ENCODE results near the gene DGLUCY. TPM values are rescaled to one million over a fixed set of nuclear protein-coding genes. Genes with fewer than 3 reads are reported as not detected.
A peak's percentile ranks its signal among the peaks of the same experiment; 100 is the strongest.
"Not testable (repeated sequence)": the region's sequence is repeated elsewhere in the genome, so short reads cannot be mapped to it uniquely, and the experiment has no call there.

The DGLUCY gene
- polyA plus RNA-seq, 3 donors from 2014 or later = 31.8 to 71.6 (median 50.5) TPM

- peak overlapping the region in 2 of 6 donors; percentile 36 to 71 for H3K27ac Mint-ChIP-seq
- H3K27me3 Mint-ChIP-seq (ENCODE audit: low read depth in 3 of 3) = peaks cover 5 to 8% (median 7%) of the 10 kb centered on the region in 3 donors
- peaks cover 47 to 54% of the 10 kb centered on the region in 2 donors for H3K4me1 Mint-ChIP-seq
- H3K9me3 Mint-ChIP-seq = no peaks in the 10 kb centered on the region
- H3K4me3 Mint-ChIP-seq = no peak overlapping the region
- no peak for DNase-seq
- H3K36me3 Mint-ChIP-seq = peaks cover 18 to 45% (median 42%) of the 10 kb centered on the region in 3 donors
Observed at GRCh38 chr14:91220581-91221000, 106.7 kb downstream of the DGLUCY start.

GRCh38 chr14:91221270-91221669 lies 107.4 kb downstream of the DGLUCY start:
- Mint-ChIP-seq H3K27me3 (ENCODE audit: low read depth in 3 of 3) (peaks cover 5 to 7% (median 5%) of the 10 kb centered on the region in 3 donors), H3K4me3 (peak overlapping the region in 3 of 5 donors; percentile 6 to 40 (median 22)), H3K9me3 (no peaks in the 10 kb centered on the region), H3K36me3 (peaks cover 12 to 40% (median 39%) of the 10 kb centered on the region in 3 donors), H3K27ac (peak overlapping the region; percentile 27 to 70 (median 60)), H3K4me1 (peaks cover 53 to 61% of the 10 kb centered on the region in 2 donors)
- DNase-seq = no peak

GRCh38 chr14:91223028-91223783 lies 109.3 kb downstream of the DGLUCY start:
- peak overlapping the region; percentile 52 to 89 (median 80) for H3K27ac Mint-ChIP-seq
- H3K27me3 Mint-ChIP-seq (ENCODE audit: low read depth in 3 of 3) = peaks cover 12 to 14% (median 13%) of the 10 kb centered on the region in 3 donors
- H3K9me3 Mint-ChIP-seq = no peaks in the 10 kb centered on the region
- peak overlapping the region; percentile 15 to 44 (median 27) for H3K4me3 Mint-ChIP-seq
- peaks cover 73 to 80% of the 10 kb centered on the region in 2 donors for H3K4me1 Mint-ChIP-seq
- DNase-seq = no peak
- peaks cover 12 to 27% (median 23%) of the 10 kb centered on the region in 3 donors for H3K36me3 Mint-ChIP-seq

GRCh38 chr14:91225025-91225424 lies 111.2 kb downstream of the DGLUCY start:
- Mint-ChIP-seq H3K9me3 (no peaks in the 10 kb centered on the region), H3K27ac (peak overlapping the region; percentile 96 to 100 (median 99)), H3K4me1 (peaks cover 91 to 94% of the 10 kb centered on the region in 2 donors), H3K4me3 (peak overlapping the region in 4 of 5 donors; percentile 81 to 95 (median 87)), H3K36me3 (peaks cover 12 to 20% (median 18%) of the 10 kb centered on the region in 3 donors), H3K27me3 (ENCODE audit: low read depth in 3 of 3) (peaks cover 20 to 24% (median 23%) of the 10 kb centered on the region in 3 donors)
- DNase-seq = no peak

- DNase-seq, H3K9me3 Mint-ChIP-seq: not testable (repeated sequence)
- Mint-ChIP-seq H3K27me3 (ENCODE audit: low read depth in 3 of 3) (peaks cover 19 to 25% (median 25%) of the 10 kb centered on the region in 3 donors), H3K27ac (peak overlapping the region; percentile 96 to 100 (median 99)), H3K4me3 (peak overlapping the region; percentile 81 to 95 (median 83)), H3K4me1 (peaks cover 99% of the 10 kb centered on the region in 2 donors), H3K36me3 (peaks cover 8 to 19% (median 19%) of the 10 kb centered on the region in 3 donors)
Observed at GRCh38 chr14:91226360-91226759, 112.5 kb downstream of the DGLUCY start.

GRCh38 chr14:91227183-91227628 lies 113.3 kb downstream of the DGLUCY start:
- H3K27me3 Mint-ChIP-seq (ENCODE audit: low read depth in 3 of 3) = peaks cover 15 to 25% (median 25%) of the 10 kb centered on the region in 3 donors
- no peaks in the 10 kb centered on the region for H3K9me3 Mint-ChIP-seq
- H3K4me3 Mint-ChIP-seq = peak overlapping the region; percentile 81 to 95 (median 83)
- H3K36me3 Mint-ChIP-seq = peaks cover 11 to 19% (median 14%) of the 10 kb centered on the region in 3 donors
- DNase-seq = peak; percentile 75 to 77 (median 76)
- peaks cover 99% of the 10 kb centered on the region in 2 donors for H3K4me1 Mint-ChIP-seq
- H3K27ac Mint-ChIP-seq = peak overlapping the region; percentile 96 to 100 (median 99)

- H3K27me3 Mint-ChIP-seq (ENCODE audit: low read depth in 3 of 3) = peaks cover 15 to 25% (median 22%) of the 10 kb centered on the region in 3 donors
- peaks cover 99% of the 10 kb centered on the region in 2 donors for H3K4me1 Mint-ChIP-seq
- peak; percentile 85 to 90 (median 87) for DNase-seq
- H3K4me3 Mint-ChIP-seq = peak overlapping the region; percentile 81 to 95 (median 83)
- peaks cover 7 to 16% (median 8%) of the 10 kb centered on the region in 3 donors for H3K36me3 Mint-ChIP-seq
- H3K9me3 Mint-ChIP-seq = no peaks in the 10 kb centered on the region
- H3K27ac Mint-ChIP-seq = peak overlapping the region; percentile 96 to 100 (median 99)
Observed at GRCh38 chr14:91228112-91229004, 114.5 kb downstream of the DGLUCY start.

- peak overlapping the region; percentile 96 to 100 (median 99) for H3K27ac Mint-ChIP-seq
- H3K27me3 Mint-ChIP-seq (ENCODE audit: low read depth in 3 of 3) = peaks cover 14 to 25% (median 22%) of the 10 kb centered on the region in 3 donors
Observed at GRCh38 chr14:91229005-91229382, 115.1 kb downstream of the DGLUCY start.

GRCh38 chr14:91229743-91230200 lies 115.9 kb downstream of the DGLUCY start:
- Mint-ChIP-seq H3K4me1 (peaks cover 95 to 96% of the 10 kb centered on the region in 2 donors), H3K4me3 (peak overlapping the region; percentile 81 to 95 (median 83)), H3K36me3 (peaks cover 12 to 23% (median 14%) of the 10 kb centered on the region in 3 donors), H3K27ac (peak overlapping the region; percentile 96 to 100 (median 99)), H3K9me3 (no peaks in the 10 kb centered on the region), H3K27me3 (ENCODE audit: low read depth in 3 of 3) (peaks cover 14 to 25% (median 22%) of the 10 kb centered on the region in 3 donors)
- peak; percentile 92 to 93 (median 92) for DNase-seq

More at GRCh38 chr14:91229005-91229382, 115.1 kb downstream of the DGLUCY start:
- H3K4me1 Mint-ChIP-seq = peaks cover 94 to 95% of the 10 kb centered on the region in 2 donors
- peak overlapping the region; percentile 81 to 95 (median 83) for H3K4me3 Mint-ChIP-seq
- peaks cover 7 to 15% (median 8%) of the 10 kb centered on the region in 3 donors for H3K36me3 Mint-ChIP-seq
- no peak for DNase-seq
- H3K9me3 Mint-ChIP-seq = no peaks in the 10 kb centered on the region

GRCh38 chr14:91230397-91231035 lies 116.6 kb downstream of the DGLUCY start:
- Mint-ChIP-seq H3K4me3 (peak overlapping the region; percentile 81 to 95 (median 83)), H3K36me3 (peaks cover 14 to 25% (median 15%) of the 10 kb centered on the region in 3 donors), H3K27ac (peak overlapping the region; percentile 96 to 100 (median 99)), H3K27me3 (ENCODE audit: low read depth in 3 of 3) (peaks cover 12 to 24% (median 22%) of the 10 kb centered on the region in 3 donors), H3K4me1 (peaks cover 89 to 93% of the 10 kb centered on the region in 2 donors), H3K9me3 (no peaks in the 10 kb centered on the region)
- peak in 1 of 3 donors; percentile 53 for DNase-seq

GRCh38 chr14:91231446-91231845 lies 117.6 kb downstream of the DGLUCY start:
- peaks cover 87 to 90% of the 10 kb centered on the region in 2 donors for H3K4me1 Mint-ChIP-seq
- peak in 2 of 3 donors; percentile 57 to 60 for DNase-seq
- no peaks in the 10 kb centered on the region for H3K9me3 Mint-ChIP-seq
- H3K27me3 Mint-ChIP-seq (ENCODE audit: low read depth in 3 of 3) = peaks cover 12 to 25% (median 22%) of the 10 kb centered on the region in 3 donors
- H3K27ac Mint-ChIP-seq = peak overlapping the region; percentile 96 to 100 (median 99)
- H3K36me3 Mint-ChIP-seq = peaks cover 18 to 28% (median 22%) of the 10 kb centered on the region in 3 donors
- peak overlapping the region; percentile 81 to 95 (median 83) for H3K4me3 Mint-ChIP-seq

GRCh38 chr14:91232052-91232451 lies 118.2 kb downstream of the DGLUCY start:
- H3K27ac Mint-ChIP-seq = peak overlapping the region; percentile 96 to 100 (median 99)
- H3K4me1 Mint-ChIP-seq = peaks cover 81 to 84% of the 10 kb centered on the region in 2 donors
- no peaks in the 10 kb centered on the region for H3K9me3 Mint-ChIP-seq
- peak in 2 of 3 donors; percentile 53 to 64 for DNase-seq
- H3K4me3 Mint-ChIP-seq = peak overlapping the region; percentile 81 to 95 (median 83)
- H3K36me3 Mint-ChIP-seq = peaks cover 18 to 28% (median 22%) of the 10 kb centered on the region in 3 donors
- peaks cover 11 to 24% (median 21%) of the 10 kb centered on the region in 3 donors for H3K27me3 Mint-ChIP-seq (ENCODE audit: low read depth in 3 of 3)

Data from immature natural killer cell (primary cell).